Islet of Langerhans (tissue), 1 donor: ENCODE measurements around the gene CCDC70.

ENCODE experiments used
- FAIRE-seq: peaks from one replicate; lab custom pipeline; 2011; peaks lifted over from hg19 to GRCh38; lab: Jason Lieb, UNC

The CCDC70 gene

GRCh38 chr13:51912091-51912490 lies 50.3 kb downstream of the CCDC70 start:
- FAIRE-seq, result no peak

GRCh38 chr13:51912511-51913225 lies 50.9 kb downstream of the CCDC70 start:
- FAIRE-seq, result no peak

DNA sequence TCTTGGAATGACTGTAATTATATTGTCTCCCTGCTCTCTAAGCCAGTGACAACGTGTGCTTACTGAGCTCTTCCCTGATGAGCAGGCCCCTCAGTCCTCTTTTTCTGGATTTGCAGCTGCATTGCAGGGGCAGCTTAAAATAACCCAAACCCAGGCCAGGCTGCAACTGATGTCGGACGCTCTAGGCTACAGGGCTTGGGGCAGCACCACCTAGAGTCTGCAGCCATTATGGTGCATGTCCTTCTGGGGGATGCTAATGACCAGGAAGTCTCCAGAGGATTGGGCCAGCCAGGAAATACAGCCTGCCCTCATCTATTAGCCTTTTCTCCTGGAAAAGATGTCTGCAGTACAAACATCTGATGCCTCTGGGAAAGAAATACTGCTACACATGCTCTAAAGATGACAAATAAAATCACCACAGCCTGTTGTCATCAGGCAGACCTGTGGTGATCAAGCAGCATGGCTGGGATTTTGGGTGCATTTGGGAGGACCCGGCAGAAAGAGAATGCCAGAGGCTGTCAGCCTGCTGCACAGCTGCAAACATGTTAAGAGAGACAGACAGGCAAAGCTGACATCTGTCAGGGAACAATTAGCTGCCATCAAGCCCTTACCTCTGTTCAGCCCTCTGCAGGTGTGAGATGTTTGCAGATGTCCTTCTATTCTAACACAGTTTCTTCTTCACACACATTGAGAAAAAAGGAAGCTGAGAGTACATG lies 51.8 kb downstream of the CCDC70 start:
- no peak for FAIRE-seq

- no peak for FAIRE-seq
These were observed 52.3 kb downstream of the CCDC70 start for GRCh38 chr13:51914137-51914493.
